Stimulated activated naive CD8-positive, alpha-beta T cell treated with anti-CD3 and anti-CD28 coated beads, Interleukin-15, amount 100 ng/mL, for 72 hours (primary cell): Measurements from ENCODE around the gene PGS1.

ENCODE experiments used
- ATAC-seq: fragments of 150-1000 bp; cut with Tn5 transposase; 2 replicates; pipeline ENCODE4 v1.10.0; 2021; ENCODE audit warnings: mild to moderate bottlenecking, moderate library complexity
- DNase-seq, 2 donors: peaks; one replicate each; pipeline ENCODE4 v3.0.0; 2021 to 2022
- H3K27ac Mint-ChIP-seq, 2 donors: one replicate each; pipeline ENCODE4 v1.8.0; 2022; ENCODE audit warnings: mild to moderate bottlenecking in 2 of 2, mixed read lengths in 2 of 2, moderate library complexity in 2 of 2
- H3K27me3 Mint-ChIP-seq: one replicate; pipeline ENCODE4 v1.8.0; 2022; ENCODE audit warnings: mixed read lengths
- H3K4me1 Mint-ChIP-seq: one replicate; pipeline ENCODE4 v1.8.0; 2022; ENCODE audit warnings: mild to moderate bottlenecking, mixed read lengths
- H3K4me3 Mint-ChIP-seq, 2 donors: one replicate each; pipeline ENCODE4 v1.8.0; 2022; ENCODE audit warnings: mild to moderate bottlenecking in 2 of 2, mixed read lengths in 2 of 2, moderate library complexity in 1 of 2
- H3K9me3 Mint-ChIP-seq, 2 donors: one replicate each; pipeline ENCODE4 v1.8.0; 2022; ENCODE audit warnings: mixed read lengths in 2 of 2

The PGS1 gene

DNA sequence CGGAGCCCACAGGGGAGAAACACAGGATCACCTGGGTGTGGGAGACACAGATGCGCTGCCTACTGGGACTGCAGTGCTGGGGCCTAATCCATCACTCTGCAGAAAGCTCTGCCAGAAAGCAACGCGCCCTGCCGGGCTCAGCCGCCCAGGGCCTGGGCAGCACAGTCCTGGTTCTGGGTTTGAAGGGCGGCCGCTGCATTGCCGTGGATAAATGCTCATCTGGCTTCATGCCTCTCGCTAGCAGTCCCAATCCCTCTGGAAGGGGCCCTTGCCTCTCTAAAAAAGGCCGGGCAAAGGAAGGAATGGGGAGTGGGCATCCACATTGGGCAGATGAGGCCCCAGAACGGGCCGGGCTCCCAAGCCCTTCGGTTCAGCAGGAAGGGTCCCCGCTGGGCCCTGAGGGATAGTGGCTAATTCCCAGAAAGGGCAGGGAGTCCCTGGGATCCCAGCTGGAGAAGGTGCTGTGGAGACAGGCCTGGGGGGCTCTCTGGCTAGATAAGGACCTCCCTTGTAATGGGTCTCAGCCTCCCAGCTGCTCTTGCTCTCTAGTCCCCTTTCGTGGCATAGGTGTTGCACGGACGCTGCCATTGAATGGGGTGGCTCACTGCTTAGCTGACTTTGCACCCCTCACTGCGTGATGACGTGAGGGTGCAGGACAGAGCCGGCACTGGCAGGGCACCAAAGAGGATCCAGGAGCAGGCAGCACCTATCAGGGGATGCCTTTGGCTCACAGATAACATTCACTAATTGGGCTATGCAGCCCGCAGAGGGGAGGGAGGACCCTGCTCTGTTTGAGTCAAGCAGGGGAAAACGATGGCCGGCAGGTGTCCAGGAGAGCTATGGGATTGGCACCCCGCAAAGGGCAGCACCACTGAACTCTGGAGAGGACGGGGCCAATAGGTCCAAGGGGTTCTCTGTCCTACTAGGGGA is 88.6 kb downstream of the PGS1 start:
- ATAC-seq (no peak), DNase-seq (no peak)
- Mint-ChIP-seq H3K4me1 (no peaks in the 10 kb centered on the region), H3K27me3 (no peaks in the 10 kb centered on the region), H3K27ac (peak overlapping the region in 1 of 2 donors; percentile 7), H3K9me3 (peaks cover 0 to 6% of the 10 kb centered on the region in 2 donors), H3K4me3 (no peak overlapping the region)

DNA sequence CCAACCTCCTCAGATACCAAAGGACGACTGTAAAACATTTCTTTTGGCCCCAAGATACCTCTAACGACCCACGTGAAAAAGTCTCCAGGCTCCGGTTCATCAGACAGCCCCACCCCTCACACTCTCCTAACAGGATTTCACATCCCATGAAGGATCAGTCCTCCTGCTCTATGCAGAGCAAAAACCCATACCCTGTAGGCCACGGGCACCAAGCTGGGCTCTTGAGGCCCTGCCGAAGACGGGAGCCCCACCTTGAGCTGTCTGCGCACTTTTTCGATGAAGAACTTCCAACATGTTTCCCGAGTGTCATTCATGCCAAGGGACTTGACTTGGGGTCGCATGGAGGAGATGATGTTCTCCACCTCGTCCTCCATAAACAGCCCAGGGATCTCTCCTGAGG is 89.9 kb downstream of the PGS1 start:
- no peak overlapping the region for H3K27ac Mint-ChIP-seq
- H3K4me3 Mint-ChIP-seq: no peak overlapping the region
- H3K27me3 Mint-ChIP-seq: peaks cover 11% of the 10 kb centered on the region
- DNase-seq (no peak), ATAC-seq (no peak)
- H3K9me3 Mint-ChIP-seq: peaks cover 0 to 6% of the 10 kb centered on the region in 2 donors
- no peaks in the 10 kb centered on the region for H3K4me1 Mint-ChIP-seq

GRCh38 chr17:78469443-78469842 is 91.0 kb downstream of the PGS1 start:
- no peak overlapping the region for H3K27ac Mint-ChIP-seq
- H3K4me1 Mint-ChIP-seq: peaks cover 1% of the 10 kb centered on the region
- H3K4me3 Mint-ChIP-seq: no peak overlapping the region
- H3K27me3 Mint-ChIP-seq: peaks cover 13% of the 10 kb centered on the region
- H3K9me3 Mint-ChIP-seq: peaks cover 0 to 6% of the 10 kb centered on the region in 2 donors
- DNase-seq (no peak), ATAC-seq (no peak)

DNA sequence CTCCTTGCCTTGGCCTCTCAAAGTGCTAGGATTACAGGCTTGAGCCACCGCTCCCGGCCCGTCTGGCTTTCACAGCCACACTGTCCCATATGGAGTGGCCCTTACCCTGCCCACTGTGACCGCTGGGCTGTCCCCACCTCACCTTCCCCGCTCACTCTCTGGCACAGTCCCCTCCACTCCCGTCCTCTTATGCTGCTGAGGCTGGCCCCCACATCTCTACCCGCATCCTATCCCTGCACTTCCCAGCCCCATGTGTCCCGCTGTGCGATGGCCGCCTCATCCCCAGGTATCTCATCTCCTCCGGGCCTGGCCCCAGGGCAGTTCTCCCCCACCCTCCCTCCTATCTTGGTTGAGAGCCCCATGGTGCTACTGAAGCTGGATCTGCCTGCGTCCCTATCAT is 93.2 kb downstream of the PGS1 start:
- Mint-ChIP-seq H3K4me1 (peaks cover 7% of the 10 kb centered on the region), H3K27me3 (peaks cover 13% of the 10 kb centered on the region), H3K4me3 (no peak overlapping the region), H3K27ac (no peak overlapping the region), H3K9me3 (peaks cover 0 to 6% of the 10 kb centered on the region in 2 donors)
- no peak for ATAC-seq
- no peak for DNase-seq

- H3K27me3 Mint-ChIP-seq: peaks cover 13% of the 10 kb centered on the region
- no peak overlapping the region for H3K4me3 Mint-ChIP-seq
- peaks cover 7% of the 10 kb centered on the region for H3K4me1 Mint-ChIP-seq
- ATAC-seq: no peak
- no peak for DNase-seq
- H3K27ac Mint-ChIP-seq: no peak overlapping the region
- peaks cover 0 to 6% of the 10 kb centered on the region in 2 donors for H3K9me3 Mint-ChIP-seq
These were observed 93.8 kb downstream of the PGS1 start for GRCh38 chr17:78472035-78472905.

- peaks cover 0 to 6% of the 10 kb centered on the region in 2 donors for H3K9me3 Mint-ChIP-seq
- no peak for ATAC-seq
These were observed 95.6 kb downstream of the PGS1 start for GRCh38 chr17:78473951-78474613.

More at GRCh38 chr17:78473951-78474613, 95.6 kb downstream of the PGS1 start:
- H3K27me3 Mint-ChIP-seq: peaks cover 13% of the 10 kb centered on the region
- H3K27ac Mint-ChIP-seq: no peak overlapping the region
- H3K4me1 Mint-ChIP-seq: peaks cover 7% of the 10 kb centered on the region
- H3K4me3 Mint-ChIP-seq: no peak overlapping the region
- DNase-seq: no peak
